ENCODE results near the gene HDAC7. TPM values are rescaled to one million over a fixed set of nuclear protein-coding genes. Genes with fewer than 3 reads are reported as not detected.
A peak's percentile ranks its signal among the peaks of the same experiment; 100 is the strongest.
"Not testable (repeated sequence)": the region's sequence is repeated elsewhere in the genome, so short reads cannot be mapped to it uniquely, and the experiment has no call there.

The HDAC7 gene
- total and polyA plus RNA-seq, 7 donors: 11.0 to 27.8 (median 22.2) TPM

- Histone ChIP-seq H3K27me3 (ENCODE audit: insufficient read depth in 3 of 3, low read length in 2 of 3) (no peaks in the 10 kb centered on the region), H3K27ac (peak overlapping the region; percentile 97), H3K36me3 (ENCODE audit: insufficient read depth in 1 of 2, low read depth in 1 of 2) (no peaks in the 10 kb centered on the region), H3K4me3 (peak overlapping the region; percentile 63), H3K9me3 (no peaks in the 10 kb centered on the region), H3K4me1 (peaks cover 69% of the 10 kb centered on the region)
- intact Hi-C loops (cut with DNase I): no loop called here
- no peak for TF ChIP-seq CTCF (IDR thresholded peaks at IDR 0.05)
- DNase-seq: no peak
- peak; percentile 3 to 6 (median 5) for ATAC-seq
- 42 to 62% (median 55%) methylated on average over 9 of the region's 9 CpGs for WGBS, 3 donors
These were observed 6.0 kb downstream of the HDAC7 start for GRCh38 chr12:47813511-47814196.

DNA sequence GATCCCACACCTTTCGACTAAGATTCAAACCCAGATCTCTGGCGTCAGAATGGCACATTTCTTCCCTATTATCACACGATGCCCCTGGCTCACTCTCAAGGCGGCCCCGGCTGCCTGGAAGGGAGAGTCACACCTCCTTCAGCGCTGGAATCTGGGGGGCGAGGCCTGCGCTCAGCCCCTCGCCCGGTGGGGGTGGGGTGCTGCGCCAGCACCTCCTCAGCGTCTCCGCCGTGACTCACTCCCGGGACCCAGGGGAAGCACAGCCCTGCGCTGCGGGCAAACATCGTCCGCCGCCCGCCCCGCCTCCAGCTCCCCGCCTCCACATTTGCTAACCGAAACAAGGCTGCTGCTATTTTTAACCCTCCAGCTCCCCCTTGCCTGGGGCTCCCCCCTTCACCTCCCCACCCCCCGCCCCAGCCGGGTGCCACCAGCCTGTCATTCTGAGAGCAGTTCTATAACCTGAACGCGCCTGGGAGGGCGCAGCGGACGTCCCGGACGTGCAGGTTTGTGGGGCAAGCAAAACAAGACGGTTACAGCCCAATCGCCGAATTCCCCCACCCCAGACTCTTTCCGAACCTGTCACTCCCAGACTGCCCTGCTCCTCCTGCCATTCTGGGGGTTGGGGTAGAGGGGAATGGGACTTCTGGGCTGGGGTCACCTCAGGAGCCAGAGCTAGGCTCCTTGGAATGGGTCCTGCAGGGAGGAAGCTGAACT, 6.7 kb downstream of the HDAC7 start:
- no peak for TF ChIP-seq CTCF (IDR thresholded peaks at IDR 0.05)
- DNase-seq (peak; percentile 92 to 95), ATAC-seq (peak; percentile 80 to 90 (median 83))
- intact Hi-C loops (cut with DNase I): no loop called here
- WGBS, 3 donors: 0 to 1% (median 1%) methylated on average over 36 to 37 of the region's 37 CpGs
- peaks cover 76% of the 10 kb centered on the region for H3K4me1 ChIP-seq
- no peaks in the 10 kb centered on the region for H3K27me3 ChIP-seq (ENCODE audit: insufficient read depth in 3 of 3, low read length in 2 of 3)
- peak overlapping the region; percentile 63 for H3K4me3 ChIP-seq
- peak overlapping the region; percentile 97 for H3K27ac ChIP-seq
- H3K36me3 ChIP-seq (ENCODE audit: insufficient read depth in 1 of 2, low read depth in 1 of 2): no peaks in the 10 kb centered on the region
- no peaks in the 10 kb centered on the region for H3K9me3 ChIP-seq

- Histone ChIP-seq H3K4me3 (peak overlapping the region; percentile 63), H3K27me3 (ENCODE audit: insufficient read depth in 3 of 3, low read length in 2 of 3) (no peaks in the 10 kb centered on the region), H3K9me3 (no peaks in the 10 kb centered on the region), H3K36me3 (ENCODE audit: insufficient read depth in 1 of 2, low read depth in 1 of 2) (no peaks in the 10 kb centered on the region), H3K27ac (peak overlapping the region; percentile 97), H3K4me1 (peaks cover 81% of the 10 kb centered on the region)
- peak; percentile 74 to 83 for DNase-seq
- ATAC-seq: peak in 3 of 4 donors; percentile 9 to 22 (median 20)
- 32 to 44% (median 42%) methylated on average over 13 to 14 of the region's 14 CpGs for WGBS, 3 donors
- intact Hi-C loops (cut with DNase I): no loop called here
- no peak for TF ChIP-seq CTCF (IDR thresholded peaks at IDR 0.05)
These were observed 7.9 kb downstream of the HDAC7 start for GRCh38 chr12:47811581-47812484.

DNA sequence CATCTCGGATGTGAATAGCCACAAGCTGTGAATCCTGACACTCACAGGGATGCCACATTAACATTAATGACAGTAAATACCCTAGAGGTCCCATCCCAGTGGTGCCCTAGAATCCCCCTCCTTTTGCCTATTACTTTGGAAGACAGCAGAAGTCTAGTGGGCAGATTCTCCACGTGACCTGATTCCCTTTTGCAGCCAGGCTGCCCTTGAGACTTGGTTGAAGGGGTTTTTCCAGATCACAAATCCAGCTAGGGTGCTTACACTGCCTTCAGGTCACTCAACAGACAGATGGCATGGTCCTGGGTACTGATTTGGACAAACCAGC, 8.7 kb downstream of the HDAC7 start:
- DNase-seq (no peak), ATAC-seq (no peak)
- H3K27me3 ChIP-seq (ENCODE audit: insufficient read depth in 3 of 3, low read length in 2 of 3): no peaks in the 10 kb centered on the region
- WGBS, 3 donors: 46 to 52% (median 48%) methylated on average over 2 of the region's 2 CpGs
- H3K36me3 ChIP-seq (ENCODE audit: insufficient read depth in 1 of 2, low read depth in 1 of 2): no peaks in the 10 kb centered on the region
- intact Hi-C loops (cut with DNase I): no loop called here
- no peak overlapping the region for H3K4me3 ChIP-seq
- H3K4me1 ChIP-seq: peaks cover 89% of the 10 kb centered on the region
- peak overlapping the region; percentile 97 for H3K27ac ChIP-seq
- H3K9me3 ChIP-seq: no peaks in the 10 kb centered on the region
- no peak for TF ChIP-seq CTCF (IDR thresholded peaks at IDR 0.05)

DNA sequence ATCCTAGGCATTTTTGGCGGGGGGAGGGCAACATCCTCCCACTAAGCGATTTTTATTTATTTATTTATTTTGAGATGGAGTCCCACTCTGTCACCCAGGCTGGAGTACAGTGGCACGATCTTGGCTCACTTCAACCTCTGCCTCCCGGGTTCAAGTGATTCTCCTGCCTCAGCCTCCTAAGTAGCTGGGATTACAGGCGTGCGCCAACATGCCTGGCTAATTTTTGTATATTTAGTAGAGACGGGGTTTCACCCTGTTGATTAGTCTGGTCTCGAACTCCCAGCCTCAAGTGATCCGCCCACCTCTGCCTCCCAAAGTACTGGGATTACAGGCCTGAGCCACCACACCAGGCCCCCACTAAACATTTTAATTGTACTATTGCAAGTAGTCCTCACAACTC, 10.2 kb downstream of the HDAC7 start:
- Histone ChIP-seq H3K27ac (peak overlapping the region; percentile 97), H3K4me1 (peaks cover 95% of the 10 kb centered on the region)
- intact Hi-C loops (cut with DNase I); ATAC-seq; H3K4me3 ChIP-seq; H3K27me3 ChIP-seq (ENCODE audit: insufficient read depth in 3 of 3, low read length in 2 of 3); DNase-seq; H3K36me3 ChIP-seq (ENCODE audit: insufficient read depth in 1 of 2, low read depth in 1 of 2); H3K9me3 ChIP-seq: not testable (repeated sequence)
- 86 to 91% (median 90%) methylated on average over 9 of the region's 9 CpGs for WGBS, 3 donors
